NB4 (cell line): Measurements from ENCODE around the gene FRK.
"Not testable (repeated sequence)": the region's sequence is repeated elsewhere in the genome, so short reads cannot be mapped to it uniquely, and the experiment has no call there.

Experiments used
- DNase-seq: peaks from one replicate; pipeline ENCODE4 v3.0.0; 2010; ENCODE audit warnings: low read depth
- H3K4me3 ChIP-seq: one replicate; pipeline ENCODE4 v1.5.1; 2011; ENCODE audit warnings: mild to moderate bottlenecking, low read depth, low read length, moderate library complexity
- MYC ChIP-seq: IDR thresholded peaks from 2 replicates; pipeline ENCODE4 v1.6.1; 2011; ENCODE audit warnings: low read depth, low read length
- POLR2A ChIP-seq: IDR thresholded peaks from 2 replicates; pipeline ENCODE4 v1.6.1; 2011; ENCODE audit warnings: mild to moderate bottlenecking; ENCODE audit not compliant: insufficient read length; ENCODE audit errors: extremely low read depth
- TF ChIP-seq, protein P1 (sequence below): IDR thresholded peaks from one replicate; pipeline ENCODE4 v1.5.1; 2012; ENCODE audit warnings: low read depth, low read length
- TF ChIP-seq, protein P2 (sequence below): IDR thresholded peaks from 2 replicates; pipeline ENCODE4 v1.6.1; 2011; ENCODE audit warnings: low read depth, low read length

FRK gene

DNA sequence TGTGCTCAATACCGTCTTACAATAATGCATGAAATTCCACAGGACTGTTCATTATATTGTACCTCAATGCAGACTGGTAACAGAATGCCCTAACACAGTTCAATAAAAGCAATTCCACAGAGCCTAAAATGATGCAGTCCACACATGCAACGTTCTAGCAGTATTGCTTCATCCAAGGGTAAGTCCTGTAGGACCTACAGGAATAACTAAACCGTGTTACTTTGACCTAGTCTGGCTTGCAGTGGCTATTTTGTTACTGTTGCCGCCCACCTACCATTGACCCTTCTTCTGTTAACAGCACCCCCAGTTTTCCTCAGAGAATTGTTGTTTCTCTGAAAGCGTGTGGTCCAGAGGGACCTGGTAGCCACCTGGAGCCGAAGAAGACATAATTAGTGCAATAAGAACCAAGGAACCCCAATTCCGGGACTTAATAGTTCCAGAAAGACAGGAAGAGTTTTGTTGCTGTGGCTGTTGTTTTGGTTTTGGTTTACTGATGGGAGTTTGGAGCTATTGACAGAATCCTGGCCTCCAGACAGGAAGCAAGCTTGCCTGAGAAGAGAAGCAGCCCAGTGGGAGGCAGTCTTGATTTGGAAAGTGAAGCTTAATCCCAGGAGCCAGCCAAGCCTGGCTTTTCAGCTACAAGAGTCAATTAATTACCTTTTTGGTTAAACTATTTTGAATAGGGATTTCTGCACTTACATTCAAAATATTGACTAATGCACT, 91.3 kb downstream of the FRK start:
- no peak for DNase-seq
- TF ChIP-seq, protein P1, sequence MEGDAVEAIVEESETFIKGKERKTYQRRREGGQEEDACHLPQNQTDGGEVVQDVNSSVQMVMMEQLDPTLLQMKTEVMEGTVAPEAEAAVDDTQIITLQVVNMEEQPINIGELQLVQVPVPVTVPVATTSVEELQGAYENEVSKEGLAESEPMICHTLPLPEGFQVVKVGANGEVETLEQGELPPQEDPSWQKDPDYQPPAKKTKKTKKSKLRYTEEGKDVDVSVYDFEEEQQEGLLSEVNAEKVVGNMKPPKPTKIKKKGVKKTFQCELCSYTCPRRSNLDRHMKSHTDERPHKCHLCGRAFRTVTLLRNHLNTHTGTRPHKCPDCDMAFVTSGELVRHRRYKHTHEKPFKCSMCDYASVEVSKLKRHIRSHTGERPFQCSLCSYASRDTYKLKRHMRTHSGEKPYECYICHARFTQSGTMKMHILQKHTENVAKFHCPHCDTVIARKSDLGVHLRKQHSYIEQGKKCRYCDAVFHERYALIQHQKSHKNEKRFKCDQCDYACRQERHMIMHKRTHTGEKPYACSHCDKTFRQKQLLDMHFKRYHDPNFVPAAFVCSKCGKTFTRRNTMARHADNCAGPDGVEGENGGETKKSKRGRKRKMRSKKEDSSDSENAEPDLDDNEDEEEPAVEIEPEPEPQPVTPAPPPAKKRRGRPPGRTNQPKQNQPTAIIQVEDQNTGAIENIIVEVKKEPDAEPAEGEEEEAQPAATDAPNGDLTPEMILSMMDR = no peak
- TF ChIP-seq POLR2A (no peak), MYC (no peak)
- TF ChIP-seq, protein P2, sequence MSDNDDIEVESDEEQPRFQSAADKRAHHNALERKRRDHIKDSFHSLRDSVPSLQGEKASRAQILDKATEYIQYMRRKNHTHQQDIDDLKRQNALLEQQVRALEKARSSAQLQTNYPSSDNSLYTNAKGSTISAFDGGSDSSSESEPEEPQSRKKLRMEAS = no peak

DNA sequence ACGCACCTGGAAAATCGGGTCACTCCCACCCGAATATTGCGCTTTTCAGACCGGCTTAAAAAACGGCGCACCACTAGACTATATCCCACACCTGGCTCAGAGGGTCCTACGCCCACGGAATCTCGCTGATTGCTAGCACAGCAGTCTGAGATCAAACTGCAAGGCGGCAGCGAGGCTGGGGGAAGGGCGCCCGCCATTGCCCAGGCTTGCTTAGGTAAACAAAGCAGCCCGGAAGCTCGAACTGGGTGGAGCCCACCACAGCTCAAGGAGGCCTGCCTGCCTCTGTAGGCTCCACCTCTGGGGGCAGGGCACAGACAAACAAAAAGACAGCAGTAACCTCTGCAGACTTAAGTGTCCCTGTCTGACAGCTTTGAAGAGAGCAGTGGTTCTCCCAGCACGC, 100.4 kb downstream of the FRK start:
- not testable (repeated sequence) for H3K4me3 ChIP-seq, DNase-seq

More for the DNA sequence above, 91.3 kb downstream of the FRK start:
- H3K4me3 ChIP-seq = no peak overlapping the region

DNA sequence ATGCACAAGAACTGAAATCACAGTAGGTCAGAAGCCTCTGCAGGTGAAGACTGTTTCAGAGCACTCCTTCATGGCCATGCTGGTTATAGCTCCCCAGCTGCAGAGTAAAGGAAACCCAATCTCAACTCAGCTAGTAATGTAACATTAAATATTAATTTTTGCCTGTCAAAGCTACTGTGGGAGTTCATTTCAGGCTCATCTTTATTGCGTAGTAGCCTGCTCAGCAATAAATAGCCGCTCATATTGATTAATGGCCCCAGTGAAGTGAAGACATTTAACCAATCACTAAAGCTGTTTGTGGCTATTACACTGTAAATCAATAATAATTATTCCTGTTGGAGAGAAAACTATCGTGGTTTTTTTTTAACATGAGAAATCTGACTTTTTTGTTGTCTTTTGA, 101.7 kb downstream of the FRK start:
- no peak for DNase-seq
- TF ChIP-seq POLR2A (no peak), MYC (no peak)
- TF ChIP-seq, protein P1 = no peak
- TF ChIP-seq, protein P2 = no peak
- H3K4me3 ChIP-seq = no peak overlapping the region

DNA sequence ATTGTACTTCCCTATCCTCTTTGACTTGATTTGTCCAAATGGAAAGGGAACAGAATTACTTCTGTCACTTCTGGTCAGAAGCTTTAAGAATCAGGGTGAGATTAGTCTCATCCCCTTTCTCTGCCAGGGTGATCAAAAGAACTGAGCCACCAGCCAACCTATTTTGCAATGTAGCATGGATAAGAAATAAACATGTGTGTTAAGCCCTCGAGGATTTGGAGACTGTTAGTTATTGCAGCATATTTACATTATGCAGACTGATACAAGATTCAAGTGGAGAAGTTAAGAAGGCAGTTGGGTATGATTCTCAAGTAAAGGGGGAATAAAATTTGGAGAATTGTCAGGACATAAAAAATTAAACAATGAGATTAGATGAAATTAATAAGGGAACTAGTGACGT, 106.0 kb downstream of the FRK start:
- DNase-seq = no peak

DNA sequence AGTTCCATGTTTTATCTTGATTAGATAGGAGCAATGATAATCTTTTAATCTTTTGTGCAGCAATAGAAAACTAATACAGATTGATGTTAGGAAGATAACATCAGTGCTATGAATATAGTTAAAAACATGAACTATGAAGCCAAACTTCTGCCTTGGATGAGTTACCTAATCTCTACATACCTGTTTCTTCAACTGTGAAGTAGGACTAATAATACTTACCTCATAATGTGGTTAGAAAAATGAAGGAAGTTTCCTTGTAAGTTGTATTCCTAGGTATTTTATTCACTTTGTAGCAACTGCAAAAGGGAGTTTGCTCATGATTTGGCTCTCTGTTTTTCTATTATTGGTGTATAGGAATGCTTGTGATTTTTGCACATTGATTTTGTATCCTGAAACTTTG, 111.9 kb downstream of the FRK start:
- DNase-seq = no peak
- no peak overlapping the region for H3K4me3 ChIP-seq
- TF ChIP-seq, protein P2 = no peak
- TF ChIP-seq POLR2A (no peak), MYC (no peak)
- TF ChIP-seq, protein P1 = no peak

More for the DNA sequence above, 106.0 kb downstream of the FRK start:
- no peak for TF ChIP-seq POLR2A
- no peak overlapping the region for H3K4me3 ChIP-seq

DNA sequence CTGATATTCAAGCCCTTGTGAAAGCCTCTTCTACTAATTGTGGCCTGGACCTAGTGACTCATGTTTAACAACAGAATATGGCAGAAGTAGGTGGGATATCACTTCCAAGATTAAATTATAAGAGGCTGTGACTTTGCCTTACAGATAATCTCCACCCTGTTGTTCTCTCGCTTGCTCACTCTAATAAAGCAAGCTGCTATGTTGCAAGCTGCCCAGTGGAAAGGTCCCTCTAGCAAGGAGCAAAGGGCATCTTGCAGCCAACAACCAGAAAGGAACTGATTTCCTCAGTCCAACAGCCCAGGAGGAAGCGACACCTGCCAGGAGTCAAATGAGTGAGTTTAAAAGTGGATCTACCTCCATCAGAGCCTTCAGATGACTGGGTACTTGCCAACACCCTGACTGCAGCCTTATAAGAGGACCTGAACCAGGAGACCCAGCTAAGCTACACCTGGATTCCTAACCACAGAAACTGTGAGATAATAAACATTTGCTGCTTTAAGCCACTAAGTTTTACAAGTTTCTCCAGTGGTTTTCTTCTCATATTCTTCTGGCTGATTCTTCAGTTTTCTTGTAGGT, 112.6 kb downstream of the FRK start:
- TF ChIP-seq, protein P1 = no peak
- TF ChIP-seq MYC = no peak
- TF ChIP-seq POLR2A = no peak
- TF ChIP-seq, protein P2 = no peak
- DNase-seq = no peak
- H3K4me3 ChIP-seq = no peak overlapping the region

DNA sequence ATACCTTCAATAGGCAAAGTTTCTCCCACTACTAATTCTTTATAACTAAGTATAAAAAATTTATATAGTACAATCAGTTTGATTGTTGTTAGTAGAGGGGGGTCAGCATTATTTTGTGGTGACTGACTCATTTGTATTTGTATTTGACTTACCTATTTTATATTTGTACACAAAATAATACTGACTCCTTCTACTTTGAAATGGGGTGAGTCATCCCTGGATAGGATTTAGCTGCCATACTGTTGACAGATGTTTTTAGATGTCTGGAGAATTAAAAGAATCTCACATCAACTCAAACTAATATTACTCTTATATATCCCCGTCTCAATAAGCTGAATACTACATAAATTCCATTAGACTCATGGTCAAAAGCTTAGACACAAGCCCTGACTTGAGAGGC, 114.9 kb downstream of the FRK start:
- no peak for DNase-seq
- H3K4me3 ChIP-seq = no peak overlapping the region
- TF ChIP-seq, protein P2 = no peak
- no peak for TF ChIP-seq MYC
- TF ChIP-seq POLR2A = no peak
- TF ChIP-seq, protein P1 = no peak
